ENCODE results near the gene NDUFB6. TPM values are rescaled to one million over a fixed set of nuclear protein-coding genes. Genes with fewer than 3 reads are reported as not detected.

NDUFB6 gene
- total RNA-seq, 6 experiments from 2014 or later = 28.9 to 39.9 (median 36.2) TPM

DNA sequence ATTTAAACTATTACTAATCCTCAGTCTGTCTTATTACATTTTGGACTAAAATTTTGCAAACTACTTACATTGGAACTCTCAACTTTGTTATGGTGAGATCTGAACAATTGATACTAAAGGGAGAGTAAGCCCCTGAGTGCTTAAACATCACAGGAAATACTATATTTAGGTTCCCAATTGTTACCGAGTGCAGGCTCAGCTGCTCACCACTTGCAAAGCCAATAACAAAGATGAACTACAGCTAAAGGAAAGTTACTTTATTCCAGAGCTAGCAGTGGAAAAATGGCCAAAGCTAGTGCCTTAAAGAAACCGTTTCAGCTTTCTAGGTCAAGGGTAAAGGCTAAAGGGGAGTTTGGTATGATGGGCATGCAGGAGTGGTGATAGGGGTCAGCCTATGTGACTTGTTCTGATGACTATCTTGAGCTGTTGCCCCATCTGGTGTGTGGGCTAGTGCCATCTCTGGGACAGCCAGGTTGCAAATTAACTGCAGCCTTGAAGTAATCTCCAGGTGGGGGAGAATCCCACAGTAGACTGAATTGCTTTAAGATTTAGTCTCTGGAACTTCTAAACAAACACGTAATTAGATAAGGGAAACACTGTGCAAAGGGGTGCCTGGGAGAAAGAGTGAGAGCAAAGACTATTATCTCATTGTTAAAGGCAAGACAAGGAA lies 7.8 kb upstream of the NDUFB6 start:
- intact Hi-C loops (cut with DNase I) = loop anchor here in 1 of 2 donors (10.0 kb wide), 1 partner anchor 384 kb away; no protein-coding TSS in a partner anchor

DNA sequence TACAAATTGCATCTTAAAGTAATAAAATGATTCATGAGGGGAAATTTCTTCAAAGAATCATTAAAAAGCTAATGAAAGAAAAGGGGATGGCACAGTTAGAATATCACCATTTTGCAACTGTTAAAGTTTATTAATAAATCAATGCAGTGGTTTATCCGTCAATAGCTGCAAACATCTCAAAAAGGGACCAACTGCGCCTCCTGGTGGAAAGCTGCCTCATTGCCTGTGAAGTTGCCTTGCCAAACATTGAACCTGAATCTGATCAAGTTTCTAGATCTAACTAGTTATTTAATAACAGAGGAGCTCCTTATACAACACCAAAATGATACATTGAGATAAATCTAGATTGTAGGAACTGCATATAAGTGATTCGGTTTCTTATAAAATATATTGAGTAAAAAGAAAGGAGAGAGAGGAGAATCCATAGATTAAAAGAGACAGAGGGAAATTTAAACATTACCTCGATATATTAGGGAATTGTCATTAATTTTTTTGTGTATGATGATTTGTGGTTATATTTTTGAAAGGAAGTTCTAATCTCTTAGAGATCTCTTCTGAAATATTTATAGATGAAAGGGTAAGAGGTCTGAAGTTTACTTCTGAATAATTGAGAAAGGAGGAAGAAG lies 6.9 kb upstream of the NDUFB6 start:
- Histone ChIP-seq H3K36me3 (no peaks in the 10 kb centered on the region), H3K4me1 (no peaks in the 10 kb centered on the region), H3K27me3 (no peaks in the 10 kb centered on the region), H3K27ac (no peak overlapping the region), H3K4me3 (no peak overlapping the region), H3K9me3 (no peaks in the 10 kb centered on the region)
- 13% methylated on average over 4 of the region's 4 CpGs for WGBS (ENCODE audit: insufficient coverage, low coverage, low lambda C conversion rate, missing lambda C conversion rate)
- DNase-seq = peak; percentile 71 to 72 (median 71)
- intact Hi-C loops (cut with DNase I) = loop anchor here (5.0 to 10.0 kb wide), 2 partner anchors 203 to 385 kb away; no protein-coding TSS in a partner anchor
- TF ChIP-seq, protein P1, sequence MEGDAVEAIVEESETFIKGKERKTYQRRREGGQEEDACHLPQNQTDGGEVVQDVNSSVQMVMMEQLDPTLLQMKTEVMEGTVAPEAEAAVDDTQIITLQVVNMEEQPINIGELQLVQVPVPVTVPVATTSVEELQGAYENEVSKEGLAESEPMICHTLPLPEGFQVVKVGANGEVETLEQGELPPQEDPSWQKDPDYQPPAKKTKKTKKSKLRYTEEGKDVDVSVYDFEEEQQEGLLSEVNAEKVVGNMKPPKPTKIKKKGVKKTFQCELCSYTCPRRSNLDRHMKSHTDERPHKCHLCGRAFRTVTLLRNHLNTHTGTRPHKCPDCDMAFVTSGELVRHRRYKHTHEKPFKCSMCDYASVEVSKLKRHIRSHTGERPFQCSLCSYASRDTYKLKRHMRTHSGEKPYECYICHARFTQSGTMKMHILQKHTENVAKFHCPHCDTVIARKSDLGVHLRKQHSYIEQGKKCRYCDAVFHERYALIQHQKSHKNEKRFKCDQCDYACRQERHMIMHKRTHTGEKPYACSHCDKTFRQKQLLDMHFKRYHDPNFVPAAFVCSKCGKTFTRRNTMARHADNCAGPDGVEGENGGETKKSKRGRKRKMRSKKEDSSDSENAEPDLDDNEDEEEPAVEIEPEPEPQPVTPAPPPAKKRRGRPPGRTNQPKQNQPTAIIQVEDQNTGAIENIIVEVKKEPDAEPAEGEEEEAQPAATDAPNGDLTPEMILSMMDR (IDR thresholded peaks at IDR 0.05) = peak; percentile 87 to 96 (median 92)
- TF ChIP-seq POLR2A (IDR thresholded peaks at IDR 0.05) = no peak
- ATAC-seq = peak; percentile 83 to 92 (median 90)

More for the DNA sequence above, 7.8 kb upstream of the NDUFB6 start:
- 23% methylated on average over 3 of the region's 3 CpGs for WGBS (ENCODE audit: insufficient coverage, low coverage, low lambda C conversion rate, missing lambda C conversion rate)
- Histone ChIP-seq H3K27ac (no peak overlapping the region), H3K9me3 (no peaks in the 10 kb centered on the region), H3K4me3 (no peak overlapping the region), H3K27me3 (no peaks in the 10 kb centered on the region), H3K4me1 (no peaks in the 10 kb centered on the region), H3K36me3 (no peaks in the 10 kb centered on the region)
- ATAC-seq (no peak), DNase-seq (no peak)
- TF ChIP-seq POLR2A (IDR thresholded peaks at IDR 0.05) = no peak
- TF ChIP-seq, protein P1 (IDR thresholded peaks at IDR 0.05) = no peak

DNA sequence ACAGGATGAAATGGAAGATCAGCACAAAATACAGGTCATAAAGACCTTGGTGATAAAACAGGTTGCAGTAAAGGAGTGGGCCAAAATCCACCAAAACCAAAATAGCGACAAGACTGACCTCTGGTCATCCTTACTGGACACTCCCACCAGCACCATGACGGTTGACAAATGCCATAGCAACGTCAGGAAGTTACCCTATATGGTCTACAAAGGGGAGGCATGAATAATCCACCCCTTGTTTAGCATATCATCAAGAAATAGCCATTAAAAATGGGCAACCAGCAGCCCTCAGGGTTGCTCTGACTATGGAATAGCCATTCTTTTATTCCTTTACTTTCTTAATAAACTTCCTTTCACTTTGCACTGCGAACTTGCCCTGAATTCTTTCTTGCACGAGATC lies 6.0 kb upstream of the NDUFB6 start:
- intact Hi-C loops (cut with DNase I) = loop anchor here in 1 of 2 donors (5.0 kb wide), 1 partner anchor 202 kb away; no protein-coding TSS in a partner anchor
- H3K9me3 ChIP-seq = no peaks in the 10 kb centered on the region
- H3K36me3 ChIP-seq = no peaks in the 10 kb centered on the region
- no peak overlapping the region for H3K27ac ChIP-seq
- ATAC-seq (no peak), DNase-seq (no peak)
- no peak for TF ChIP-seq POLR2A (IDR thresholded peaks at IDR 0.05)
- TF ChIP-seq, protein P1 (IDR thresholded peaks at IDR 0.05) = no peak
- 21% methylated on average over 3 of the region's 5 CpGs for WGBS (ENCODE audit: insufficient coverage, low coverage, low lambda C conversion rate, missing lambda C conversion rate)
- H3K4me3 ChIP-seq = no peak overlapping the region
- H3K27me3 ChIP-seq = no peaks in the 10 kb centered on the region
- H3K4me1 ChIP-seq = no peaks in the 10 kb centered on the region

DNA sequence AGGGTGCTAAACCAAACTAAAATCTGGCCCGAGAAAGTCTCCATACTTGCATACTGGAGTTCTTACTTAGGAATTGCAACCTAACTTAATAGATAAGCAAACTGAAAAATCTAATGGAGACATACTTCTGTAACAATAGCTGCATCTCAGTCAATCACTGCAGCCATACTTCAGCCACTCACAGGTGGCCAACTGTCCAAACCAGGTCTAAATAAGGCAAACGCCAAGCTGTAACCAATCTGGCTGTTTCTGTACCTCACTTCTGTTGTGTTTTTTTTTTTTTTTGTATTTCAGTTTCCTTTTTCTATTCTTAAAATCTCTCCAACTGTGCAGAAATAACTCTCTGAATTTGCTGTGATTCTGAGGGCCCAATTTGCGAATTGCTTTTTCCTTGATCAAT lies 4.4 kb upstream of the NDUFB6 start:
- DNase-seq (no peak), ATAC-seq (no peak)
- 78% methylated on average over 3 of the region's 3 CpGs for WGBS (ENCODE audit: insufficient coverage, low coverage, low lambda C conversion rate, missing lambda C conversion rate)
- TF ChIP-seq, protein P1 (IDR thresholded peaks at IDR 0.05) = no peak
- TF ChIP-seq POLR2A (IDR thresholded peaks at IDR 0.05) = no peak
- no peaks in the 10 kb centered on the region for H3K9me3 ChIP-seq
- no peaks in the 10 kb centered on the region for H3K36me3 ChIP-seq
- H3K27ac ChIP-seq = no peak overlapping the region
- no peak overlapping the region for H3K4me3 ChIP-seq
- intact Hi-C loops (cut with DNase I) = loop anchor here in 1 of 2 donors (5.0 kb wide), 1 partner anchor 200 kb away; no protein-coding TSS in a partner anchor
- no peaks in the 10 kb centered on the region for H3K27me3 ChIP-seq
- peaks cover 0 to 5% (median 0%) of the 10 kb centered on the region in 4 donors for H3K4me1 ChIP-seq
